HEK293 (cell line): Measurements from ENCODE around the gene CFAP46.

Experiments used
- CTCF ChIA-PET: fragments of 350-600 bp; formaldehyde crosslinking; extraction: SDS; loops from one replicate; lab custom pipeline; 2021; ENCODE audit warnings: antibody characterized with exemption; lab: Yijun Ruan, JAX
- POLR2A ChIA-PET: fragments of 300-600 bp; formaldehyde crosslinking; extraction: SDS; loops from one replicate; lab custom pipeline; 2020; ENCODE audit warnings: antibody characterized with exemption, inconsistent platforms; lab: Yijun Ruan, JAX
- H3K27ac ChIP-seq: fragments of 200-500 bp; sonication (Bioruptor generic); 2 replicates; pipeline ENCODE4 v1.5.1; 2014; ENCODE audit warnings: low read depth, low read length, control low read depth, inconsistent platforms; ENCODE audit errors: extremely low read depth
- H3K36me3 ChIP-seq, 2 experiments: fragments of 200-500 bp in 1 of 2; sonication (Bioruptor generic) in 1 of 2; 1 replicate in 1 of 2; 2 replicates in 1 of 2; pipeline ENCODE4 v1.5.1; 2014 to 2017; ENCODE audit warnings: inconsistent platforms in 2 of 2, low read length in 2 of 2; ENCODE audit not compliant: control insufficient read depth in 2 of 2, insufficient read depth in 1 of 2
- H3K4me1 ChIP-seq: fragments of 200-500 bp; sonication (Bioruptor generic); 2 replicates; pipeline ENCODE4 v1.5.1; 2014; ENCODE audit warnings: mild to moderate bottlenecking, low read length, inconsistent platforms; ENCODE audit not compliant: control insufficient read depth, insufficient read depth
- H3K4me3 ChIP-seq: 2 replicates; pipeline ENCODE4 v1.5.1; 2011; ENCODE audit warnings: low read depth, mild to moderate bottlenecking, control low read depth, low read length, moderate library complexity
- H3K9me3 ChIP-seq: fragments of 200-500 bp; sonication (Bioruptor generic); 2 replicates; pipeline ENCODE4 v1.5.1; 2014; ENCODE audit warnings: low read depth, low read length, inconsistent platforms; ENCODE audit not compliant: control insufficient read depth, insufficient read depth
- KLF16 ChIP-seq: fragments of 450-650 bp; formaldehyde crosslinking; IDR thresholded peaks from 2 replicates; pipeline ENCODE4 v1.5.1; 2017; ENCODE audit warnings: missing biosample characterization, missing genetic modification characterization
- KLF9 ChIP-seq: fragments of 450-650 bp; formaldehyde crosslinking; IDR thresholded peaks from 2 replicates; pipeline ENCODE4 v1.5.1; 2016; ENCODE audit warnings: missing biosample characterization, missing genetic modification characterization, low read depth
- SCRT2 ChIP-seq: fragments of 450-650 bp; formaldehyde crosslinking; IDR thresholded peaks from 2 replicates; pipeline ENCODE4 v1.5.1; 2016; ENCODE audit warnings: missing biosample characterization, missing genetic modification characterization
- ZIC2 ChIP-seq: fragments of 450-650 bp; formaldehyde crosslinking; IDR thresholded peaks from 2 replicates; pipeline ENCODE4 v1.5.1; 2016; ENCODE audit warnings: missing biosample characterization, missing genetic modification characterization
- ZNF132 ChIP-seq: fragments of 450-650 bp; formaldehyde crosslinking; IDR thresholded peaks from 2 replicates; pipeline ENCODE4 v1.5.1; 2017; ENCODE audit warnings: missing biosample characterization, missing genetic modification characterization, borderline replicate concordance
- ZNF175 ChIP-seq: fragments of 450-650 bp; formaldehyde crosslinking; IDR thresholded peaks from 2 replicates; pipeline ENCODE4 v1.5.1; 2016; ENCODE audit warnings: missing biosample characterization, missing genetic modification characterization
- ZNF184 ChIP-seq: fragments of 450-650 bp; IDR thresholded peaks from 2 replicates; pipeline ENCODE4 v1.5.1; 2018; ENCODE audit warnings: missing biosample characterization, mild to moderate bottlenecking, missing genetic modification characterization
- ZNF394 ChIP-seq: fragments of 450-650 bp; formaldehyde crosslinking; IDR thresholded peaks from 2 replicates; pipeline ENCODE4 v1.5.1; 2016; ENCODE audit warnings: missing biosample characterization, missing genetic modification characterization, mild to moderate bottlenecking, moderate library complexity, borderline replicate concordance
- ZNF596 ChIP-seq: fragments of 450-650 bp; IDR thresholded peaks from 2 replicates; pipeline ENCODE4 v1.5.0; 2018; ENCODE audit warnings: missing biosample characterization, mild to moderate bottlenecking, missing genetic modification characterization, moderate library complexity
- ZNF629 ChIP-seq: fragments of 450-650 bp; formaldehyde crosslinking; IDR thresholded peaks from 2 replicates; pipeline ENCODE4 v1.5.1; 2017; ENCODE audit warnings: missing biosample characterization, missing genetic modification characterization
- ZNF768 ChIP-seq: fragments of 450-650 bp; formaldehyde crosslinking; IDR thresholded peaks from 2 replicates; pipeline ENCODE4 v1.5.1; 2018; ENCODE audit warnings: missing biosample characterization, mild to moderate bottlenecking, missing genetic modification characterization
- ZNF843 ChIP-seq: fragments of 450-650 bp; formaldehyde crosslinking; IDR thresholded peaks from 2 replicates; pipeline ENCODE4 v1.5.1; 2016; ENCODE audit warnings: missing biosample characterization, missing genetic modification characterization
- TF ChIP-seq, protein P1 (sequence below): fragments of 450-650 bp; formaldehyde crosslinking; IDR thresholded peaks from 2 replicates; pipeline ENCODE4 v1.5.1; 2016; ENCODE audit warnings: missing biosample characterization, missing genetic modification characterization
- TF ChIP-seq, protein P2 (sequence below): fragments of 450-650 bp; formaldehyde crosslinking; IDR thresholded peaks from 2 replicates; pipeline ENCODE4 v1.5.1; 2017; ENCODE audit warnings: missing biosample characterization, missing genetic modification characterization
- TF ChIP-seq, protein P3 (sequence below): IDR thresholded peaks from 2 replicates; pipeline ENCODE4 v1.6.1; 2011; ENCODE audit warnings: mild to moderate bottlenecking, low read depth, low read length, borderline replicate concordance
- TF ChIP-seq, protein P4 (sequence below): fragments of 450-650 bp; formaldehyde crosslinking; IDR thresholded peaks from 2 replicates; pipeline ENCODE4 v1.5.1; 2016; ENCODE audit warnings: missing biosample characterization, missing genetic modification characterization

Gene CFAP46

DNA sequence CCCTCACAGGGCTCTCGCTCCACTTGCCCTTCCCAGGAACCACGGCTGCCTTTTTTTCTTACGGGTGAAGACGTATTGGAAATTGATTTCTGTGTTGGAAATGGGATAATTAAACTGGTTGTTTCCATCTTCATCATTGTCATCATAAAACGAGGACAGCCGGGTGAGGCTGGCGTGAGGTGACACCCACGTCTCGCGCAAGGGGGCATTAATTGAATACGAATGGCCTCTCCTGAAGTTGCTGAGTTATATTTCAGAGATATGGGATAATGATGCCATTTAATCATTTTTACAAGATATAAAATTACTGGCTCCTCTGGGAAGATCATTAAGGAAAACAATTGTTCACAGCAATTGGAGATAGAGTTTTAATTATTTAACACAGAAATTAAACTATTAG lies 138.1 kb downstream of the CFAP46 start:
- ChIA-PET POLR2A (no interaction called here), CTCF (no interaction called here)
- H3K4me3 ChIP-seq: no peak overlapping the region
- H3K9me3 ChIP-seq: no peaks in the 10 kb centered on the region; the same call in 1 of the 2 replicates
- H3K36me3 ChIP-seq: no peaks in the 10 kb centered on the region
- H3K27ac ChIP-seq: no peak overlapping the region
- TF ChIP-seq ZNF843 (tag by site-specific recombination) (no peak), KLF9 (no peak), ZNF394 (tag by site-specific recombination) (no peak), ZNF596 (tag by site-specific recombination) (no peak), KLF16 (tag by site-specific recombination) (no peak), SCRT2 (tag by site-specific recombination) (no peak), ZNF768 (tag by site-specific recombination) (no peak), ZNF184 (tag by site-specific recombination) (no peak), ZNF175 (no peak), ZNF132 (tag by site-specific recombination) (no peak)
- TF ChIP-seq, protein P1, sequence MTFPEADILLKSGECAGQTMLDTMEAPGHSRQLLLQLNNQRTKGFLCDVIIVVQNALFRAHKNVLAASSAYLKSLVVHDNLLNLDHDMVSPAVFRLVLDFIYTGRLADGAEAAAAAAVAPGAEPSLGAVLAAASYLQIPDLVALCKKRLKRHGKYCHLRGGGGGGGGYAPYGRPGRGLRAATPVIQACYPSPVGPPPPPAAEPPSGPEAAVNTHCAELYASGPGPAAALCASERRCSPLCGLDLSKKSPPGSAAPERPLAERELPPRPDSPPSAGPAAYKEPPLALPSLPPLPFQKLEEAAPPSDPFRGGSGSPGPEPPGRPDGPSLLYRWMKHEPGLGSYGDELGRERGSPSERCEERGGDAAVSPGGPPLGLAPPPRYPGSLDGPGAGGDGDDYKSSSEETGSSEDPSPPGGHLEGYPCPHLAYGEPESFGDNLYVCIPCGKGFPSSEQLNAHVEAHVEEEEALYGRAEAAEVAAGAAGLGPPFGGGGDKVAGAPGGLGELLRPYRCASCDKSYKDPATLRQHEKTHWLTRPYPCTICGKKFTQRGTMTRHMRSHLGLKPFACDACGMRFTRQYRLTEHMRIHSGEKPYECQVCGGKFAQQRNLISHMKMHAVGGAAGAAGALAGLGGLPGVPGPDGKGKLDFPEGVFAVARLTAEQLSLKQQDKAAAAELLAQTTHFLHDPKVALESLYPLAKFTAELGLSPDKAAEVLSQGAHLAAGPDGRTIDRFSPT: no peak
- TF ChIP-seq, protein P2, sequence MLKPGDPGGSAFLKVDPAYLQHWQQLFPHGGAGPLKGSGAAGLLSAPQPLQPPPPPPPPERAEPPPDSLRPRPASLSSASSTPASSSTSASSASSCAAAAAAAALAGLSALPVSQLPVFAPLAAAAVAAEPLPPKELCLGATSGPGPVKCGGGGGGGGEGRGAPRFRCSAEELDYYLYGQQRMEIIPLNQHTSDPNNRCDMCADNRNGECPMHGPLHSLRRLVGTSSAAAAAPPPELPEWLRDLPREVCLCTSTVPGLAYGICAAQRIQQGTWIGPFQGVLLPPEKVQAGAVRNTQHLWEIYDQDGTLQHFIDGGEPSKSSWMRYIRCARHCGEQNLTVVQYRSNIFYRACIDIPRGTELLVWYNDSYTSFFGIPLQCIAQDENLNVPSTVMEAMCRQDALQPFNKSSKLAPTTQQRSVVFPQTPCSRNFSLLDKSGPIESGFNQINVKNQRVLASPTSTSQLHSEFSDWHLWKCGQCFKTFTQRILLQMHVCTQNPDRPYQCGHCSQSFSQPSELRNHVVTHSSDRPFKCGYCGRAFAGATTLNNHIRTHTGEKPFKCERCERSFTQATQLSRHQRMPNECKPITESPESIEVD (tag by site-specific recombination): no peak
- TF ChIP-seq, protein P3, sequence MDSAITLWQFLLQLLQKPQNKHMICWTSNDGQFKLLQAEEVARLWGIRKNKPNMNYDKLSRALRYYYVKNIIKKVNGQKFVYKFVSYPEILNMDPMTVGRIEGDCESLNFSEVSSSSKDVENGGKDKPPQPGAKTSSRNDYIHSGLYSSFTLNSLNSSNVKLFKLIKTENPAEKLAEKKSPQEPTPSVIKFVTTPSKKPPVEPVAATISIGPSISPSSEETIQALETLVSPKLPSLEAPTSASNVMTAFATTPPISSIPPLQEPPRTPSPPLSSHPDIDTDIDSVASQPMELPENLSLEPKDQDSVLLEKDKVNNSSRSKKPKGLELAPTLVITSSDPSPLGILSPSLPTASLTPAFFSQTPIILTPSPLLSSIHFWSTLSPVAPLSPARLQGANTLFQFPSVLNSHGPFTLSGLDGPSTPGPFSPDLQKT: no peak
- H3K4me1 ChIP-seq: no peaks in the 10 kb centered on the region

DNA sequence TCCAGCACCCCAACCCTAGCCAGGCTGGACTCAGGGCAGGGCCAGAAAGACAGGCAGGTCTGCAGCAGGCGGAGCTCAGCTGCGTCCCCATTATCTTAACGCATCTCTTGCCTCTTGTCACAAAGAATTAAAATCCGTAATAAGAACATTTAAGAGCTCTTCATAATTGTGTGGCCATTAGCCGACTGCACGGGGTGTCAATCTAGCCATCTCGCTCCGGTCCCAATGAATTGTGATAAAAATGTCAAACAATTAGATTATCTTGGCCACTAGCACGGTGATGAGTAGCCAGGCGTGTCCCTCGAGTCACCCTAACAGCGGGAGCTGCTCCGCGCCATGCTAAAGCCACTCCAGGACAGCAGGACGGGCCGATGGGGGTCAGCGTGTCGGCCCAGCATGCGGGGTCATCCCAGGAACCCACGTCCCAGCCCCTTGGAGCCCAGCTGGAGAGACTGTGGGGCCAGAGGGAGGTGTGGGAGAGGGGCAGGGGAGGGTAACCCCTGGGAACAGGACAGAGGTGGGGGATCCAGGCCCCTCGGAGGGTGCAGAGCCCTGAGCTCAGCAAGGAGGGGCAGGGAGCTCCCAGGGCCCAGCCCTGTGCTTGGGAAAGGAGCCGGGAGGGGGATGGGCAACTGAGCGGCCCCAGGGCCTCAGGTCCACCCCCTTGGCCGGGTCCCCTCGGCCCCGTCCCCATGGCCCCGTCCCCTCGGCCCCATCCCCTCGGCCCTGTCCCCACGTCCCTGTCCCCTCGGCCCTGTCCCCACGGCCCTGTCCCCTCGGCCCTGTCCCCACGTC lies 138.8 kb downstream of the CFAP46 start:
- ChIA-PET CTCF (interaction anchor here (0.5 to 0.7 kb wide), 3 partner anchors 12 to 26 kb away, joined by 3 to 4 read pairs (median 3); no protein-coding TSS in a partner anchor), POLR2A (no interaction called here)
- TF ChIP-seq ZNF629 (tag by site-specific recombination): no peak
- TF ChIP-seq ZIC2 (tag by site-specific recombination): 0 out of 2 replicates have a peak, but pooled peaks have one; percentile 32
- TF ChIP-seq, protein P4, sequence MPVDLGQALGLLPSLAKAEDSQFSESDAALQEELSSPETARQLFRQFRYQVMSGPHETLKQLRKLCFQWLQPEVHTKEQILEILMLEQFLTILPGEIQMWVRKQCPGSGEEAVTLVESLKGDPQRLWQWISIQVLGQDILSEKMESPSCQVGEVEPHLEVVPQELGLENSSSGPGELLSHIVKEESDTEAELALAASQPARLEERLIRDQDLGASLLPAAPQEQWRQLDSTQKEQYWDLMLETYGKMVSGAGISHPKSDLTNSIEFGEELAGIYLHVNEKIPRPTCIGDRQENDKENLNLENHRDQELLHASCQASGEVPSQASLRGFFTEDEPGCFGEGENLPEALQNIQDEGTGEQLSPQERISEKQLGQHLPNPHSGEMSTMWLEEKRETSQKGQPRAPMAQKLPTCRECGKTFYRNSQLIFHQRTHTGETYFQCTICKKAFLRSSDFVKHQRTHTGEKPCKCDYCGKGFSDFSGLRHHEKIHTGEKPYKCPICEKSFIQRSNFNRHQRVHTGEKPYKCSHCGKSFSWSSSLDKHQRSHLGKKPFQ (tag by site-specific recombination): no peak
- H3K9me3 ChIP-seq: no peaks in the 10 kb centered on the region; the same call in 1 of the 2 replicates
- H3K4me1 ChIP-seq: no peaks in the 10 kb centered on the region
- no peaks in the 10 kb centered on the region for H3K36me3 ChIP-seq
- H3K27ac ChIP-seq: no peak overlapping the region
- H3K4me3 ChIP-seq: no peak overlapping the region
